K562 (cell line): ENCODE data around the gene SERPING1. TPM values are rescaled to one million over a fixed set of nuclear protein-coding genes. Genes with fewer than 3 reads are reported as not detected.

Experiments
- ATF6 ChIP-seq: sonication (generic); formaldehyde crosslinking; IDR thresholded peaks from 2 replicates; pipeline ENCODE4 v1.4.0; 2020; ENCODE audit warnings: mild to moderate bottlenecking, missing genetic modification reagents
- CBFA2T3 ChIP-seq: fragments of 450-650 bp; IDR thresholded peaks from 2 replicates; pipeline ENCODE4 v1.6.1; 2017
- CCAR2 ChIP-seq: fragments of 200-400 bp; formaldehyde crosslinking; IDR thresholded peaks from 2 replicates; pipeline ENCODE4 v1.6.1; 2017; ENCODE audit warnings: mild to moderate bottlenecking, low read depth, low read length
- CHD1 ChIP-seq: fragments of 200-600 bp; sonication (generic); IDR thresholded peaks from one replicate; pipeline ENCODE4 v1.6.1; 2012; ENCODE audit warnings: mild to moderate bottlenecking, moderate library complexity, low read length, inconsistent platforms
- DDX20 ChIP-seq: fragments of 450-650 bp; IDR thresholded peaks from 2 replicates; pipeline ENCODE4 v1.6.1; 2016; ENCODE audit warnings: missing genetic modification characterization, low read depth, mild to moderate bottlenecking, missing compliant biosample characterization, moderate library complexity
- ETV6 ChIP-seq, 3 experiments: fragments of 150-350 bp in 1 of 3; sonication (generic) in 1 of 3; formaldehyde crosslinking in 1 of 3; IDR thresholded peaks; 2 replicates each; pipeline versions ENCODE4 v1.6.1 to v1.8.0; 2014 to 2022; ENCODE audit warnings: borderline replicate concordance in 2 of 3, low read depth in 2 of 3, antibody characterized with exemption in 1 of 3, low read length in 1 of 3, mild to moderate bottlenecking in 1 of 3, missing genetic modification reagents in 1 of 3
- FOXK1 ChIP-seq: sonication (generic); formaldehyde crosslinking; IDR thresholded peaks from 2 replicates; pipeline ENCODE4 v1.8.0; 2022; ENCODE audit warnings: missing genetic modification reagents, mild to moderate bottlenecking, borderline replicate concordance
- MCM2 ChIP-seq: fragments of 450-650 bp; IDR thresholded peaks from 2 replicates; pipeline ENCODE4 v1.6.1; 2017; ENCODE audit warnings: low read depth, mild to moderate bottlenecking
- PCBP1 ChIP-seq: fragments of 200-400 bp; formaldehyde crosslinking; IDR thresholded peaks from 2 replicates; pipeline ENCODE4 v1.6.1; 2018; ENCODE audit warnings: mild to moderate bottlenecking, low read depth, low read length; ENCODE audit not compliant: poor library complexity, severe bottlenecking
- PHF20 ChIP-seq: fragments of 450-650 bp; IDR thresholded peaks from 2 replicates; pipeline ENCODE4 v1.6.1; 2018; ENCODE audit not compliant: partially characterized antibody
- PHTF2 ChIP-seq: fragments of 250-450 bp; sonication (Bioruptor Pico); IDR thresholded peaks from 2 replicates; pipeline ENCODE4 v1.5.0; 2021; ENCODE audit warnings: mild to moderate bottlenecking
- PKNOX1 ChIP-seq: fragments of 450-650 bp; IDR thresholded peaks from 2 replicates; pipeline ENCODE4 v1.6.1; 2016
- TBP ChIP-seq: optimal IDR thresholded peaks from 2 replicates; pipeline ENCODE3; 2011; ENCODE audit warnings: low read depth, low read length, improper control_type of control experiment
- ZFP30 ChIP-seq: fragments of 250-450 bp; sonication (Bioruptor Pico); IDR thresholded peaks from 2 replicates; pipeline ENCODE4 v1.8.0; 2022; ENCODE audit warnings: moderate library complexity, mild to moderate bottlenecking, inconsistent platforms, borderline replicate concordance
- ZFX ChIP-seq: sonication (generic); formaldehyde crosslinking; IDR thresholded peaks from 2 replicates; pipeline ENCODE4 v1.8.0; 2022; ENCODE audit warnings: mild to moderate bottlenecking, missing genetic modification reagents, moderate library complexity
- ZNF518B ChIP-seq: fragments of 250-450 bp; sonication (Bioruptor Pico); IDR thresholded peaks from 2 replicates; pipeline ENCODE4 v1.5.0; 2021; ENCODE audit warnings: mild to moderate bottlenecking, moderate library complexity
- polyA plus RNA-seq, 8 experiments: library from polyadenylated mRNA; depleted of rRNA in 4 of 8; stranded (reverse) in 5 of 8; unstranded in 3 of 8; fragments of >200 nt; fragmentation: Nextera tagmentation in 2 of 8; fragmentation: Illumina TruSeq in 1 of 8; extraction: Ambion mirVana in 2 of 8; extraction: Trizol in 1 of 8; gene quantifications; 2 replicates each; pipeline versions ENCODE4 v1.2.1 to v1.2.3, GENCODE V29; 2011 to 2014; ENCODE audit warnings: inconsistent platforms in 1 of 8, missing spikeins in 1 of 8
- total RNA-seq, 7 experiments: library from RNA; depleted of rRNA in 6 of 7; stranded (reverse); fragments of >200 nt in 6 of 7; fragmentation: Illumina TruSeq in 2 of 7; extraction: Trizol in 2 of 7; gene quantifications; 2 replicates each; pipeline versions ENCODE4 v1.2.1 to v1.2.3, GENCODE V29; 2011 to 2021; ENCODE audit warnings: low replicate concordance in 1 of 7

The SERPING1 gene
- total and polyA plus RNA-seq, 9 of the 15 experiments (the other 6 are each of a cell fraction or from before 2014, with no cell fraction given) = 0.10 to 1.00 (median 0.21) TPM; not detected in 2

GRCh38 chr11:57567515-57568329, 29.8 kb upstream of the SERPING1 start, which contains the start of gene UBE2L6 (continued):
- TF ChIP-seq ZFX (CRISPR knock-in tag) (peak; percentile 65), CBFA2T3 (no peak), CHD1 (no peak), DDX20 (tag) (no peak), MCM2 (no peak), ZFP30 (CRISPR knock-in tag) (no peak), PKNOX1 (no peak), ETV6 (IDR thresholded peaks at IDR 0.05; ENCODE audit: borderline replicate concordance in 1 of 2, low read depth in 2 of 2, low read length in 1 of 2) (no peak), ETV6 (CRISPR knock-in tag; IDR thresholded peaks at IDR 0.05; ENCODE audit: borderline replicate concordance) (no peak), TBP (no peak), ZNF518B (no peak), PCBP1 (peak; percentile 23), ATF6 (CRISPR knock-in tag) (no peak), CCAR2 (no peak), FOXK1 (CRISPR knock-in tag) (peak; percentile 72; the same call in 1 of the 2 replicates), PHF20 (no peak), PHTF2 (CRISPR knock-in tag) (no peak)
